ENCODE data around the gene ZNF831. TPM values are rescaled to one million over a fixed set of nuclear protein-coding genes. Genes with fewer than 3 reads are reported as not detected.

The ZNF831 gene
- total RNA-seq, 1 donor from 2014 or later, result 0.20 TPM

- DNase-seq, result no peak
These were observed 18.3 kb downstream of the ZNF831 start for GRCh38 chr20:59181936-59182335.

- no peak for DNase-seq
These were observed 18.9 kb downstream of the ZNF831 start for GRCh38 chr20:59182401-59183044.

- DNase-seq, result no peak
These were observed 20.1 kb downstream of the ZNF831 start for GRCh38 chr20:59183751-59184150.

GRCh38 chr20:59184880-59185447, 21.3 kb downstream of the ZNF831 start:
- no peak for DNase-seq

- no peak for DNase-seq
These were observed 22.2 kb downstream of the ZNF831 start for GRCh38 chr20:59185809-59186208.

- no peak for DNase-seq
These were observed 26.8 kb downstream of the ZNF831 start for GRCh38 chr20:59190466-59190865.

- no peak for DNase-seq
These were observed 27.6 kb downstream of the ZNF831 start for GRCh38 chr20:59191036-59191755.

GRCh38 chr20:59191756-59192532, 28.3 kb downstream of the ZNF831 start:
- DNase-seq, result no peak

GRCh38 chr20:59192533-59192896, 28.9 kb downstream of the ZNF831 start:
- DNase-seq, result no peak

- DNase-seq, result no peak
These were observed 29.7 kb downstream of the ZNF831 start for GRCh38 chr20:59193325-59193724.

GRCh38 chr20:59194023-59194935, 30.7 kb downstream of the ZNF831 start:
- no peak for DNase-seq

- DNase-seq, result no peak
These were observed 31.8 kb downstream of the ZNF831 start for GRCh38 chr20:59195316-59195993.

- no peak for DNase-seq
These were observed 40.7 kb downstream of the ZNF831 start for GRCh38 chr20:59204165-59204894.

- DNase-seq, result no peak
These were observed 41.4 kb downstream of the ZNF831 start for GRCh38 chr20:59205044-59205443.

GRCh38 chr20:59207235-59207634, 43.6 kb downstream of the ZNF831 start:
- no peak for DNase-seq

GRCh38 chr20:59207742-59208357, 44.2 kb downstream of the ZNF831 start:
- DNase-seq, result no peak

GRCh38 chr20:59210186-59210585, 46.6 kb downstream of the ZNF831 start:
- no peak for DNase-seq

- no peak for DNase-seq
These were observed 47.7 kb downstream of the ZNF831 start for GRCh38 chr20:59211208-59211765.

- no peak for DNase-seq
These were observed 50.5 kb downstream of the ZNF831 start for GRCh38 chr20:59214073-59214472.
